K562 (cell line): ENCODE results near the gene RREB1. TPM values are rescaled to one million over a fixed set of nuclear protein-coding genes. Genes with fewer than 3 reads are reported as not detected.

Source experiments
- BHLHE40 ChIP-seq: IDR thresholded peaks from 2 replicates; pipeline ENCODE4 v1.6.1; 2011; ENCODE audit warnings: low read length, improper control_type of control experiment
- C11orf30 ChIP-seq: fragments of 450-650 bp; IDR thresholded peaks from 2 replicates; pipeline ENCODE4 v1.6.1; 2016; ENCODE audit warnings: low read depth, mild to moderate bottlenecking
- CBX3 ChIP-seq, 2 experiments: IDR thresholded peaks; 1 replicate in 1 of 2; 2 replicates in 1 of 2; pipeline ENCODE4 v1.6.1; 2012; ENCODE audit warnings: inconsistent platforms in 2 of 2, low read length in 2 of 2, borderline replicate concordance in 1 of 2, control low read depth in 1 of 2
- CREM ChIP-seq: IDR thresholded peaks from 2 replicates; pipeline ENCODE4 v1.6.1; 2014; ENCODE audit warnings: antibody characterized with exemption, low read depth
- CXXC5 ChIP-seq: fragments of 250-450 bp; sonication (Bioruptor Pico); IDR thresholded peaks from 2 replicates; pipeline ENCODE4 v1.8.0; 2022; ENCODE audit warnings: inconsistent platforms, mild to moderate bottlenecking, moderate library complexity
- ETV1 ChIP-seq: fragments of 450-650 bp; conservative IDR thresholded peaks from 2 replicates; pipeline ENCODE4 v1.6.1; 2016; ENCODE audit warnings: missing genetic modification characterization, control low read depth, low read depth, missing compliant biosample characterization
- FOXK1 ChIP-seq: sonication (generic); formaldehyde crosslinking; IDR thresholded peaks from 2 replicates; pipeline ENCODE4 v1.8.0; 2022; ENCODE audit warnings: missing genetic modification reagents, mild to moderate bottlenecking, borderline replicate concordance
- MYC ChIP-seq, 2 experiments: fragments of 250-450 bp in 1 of 2; sonication (Bioruptor Pico) in 1 of 2; IDR thresholded peaks; 2 replicates each; pipeline versions ENCODE4 v1.5.1 to v1.6.1; 2012 to 2021; ENCODE audit warnings: low read depth in 2 of 2, borderline replicate concordance in 1 of 2, improper control_type of control experiment in 1 of 2, low read length in 1 of 2, mild to moderate bottlenecking in 1 of 2, moderate library complexity in 1 of 2
- NR2C2 ChIP-seq, 2 experiments: fragments of 200-800 bp in 1 of 2; sonication (Bioruptor generic) in 1 of 2; sonication (generic) in 1 of 2; formaldehyde crosslinking in 1 of 2; IDR thresholded peaks; 2 replicates each; pipeline versions ENCODE4 v1.6.1 to v1.8.0; 2016 to 2022; ENCODE audit warnings: mild to moderate bottlenecking in 1 of 2, missing compliant biosample characterization in 1 of 2, missing genetic modification characterization in 1 of 2, missing genetic modification reagents in 1 of 2
- RNF2 ChIP-seq: sonication (generic); IDR thresholded peaks from 2 replicates; pipeline ENCODE4 v1.6.1; 2016
- ZNF232 ChIP-seq: sonication (generic); formaldehyde crosslinking; IDR thresholded peaks from 2 replicates; pipeline ENCODE4 v1.8.0; 2022; ENCODE audit warnings: mild to moderate bottlenecking, missing genetic modification reagents
- ZNF316 ChIP-seq: fragments of 450-650 bp; IDR thresholded peaks from 2 replicates; pipeline ENCODE4 v1.6.1; 2016
- ZNF384 ChIP-seq: IDR thresholded peaks from 2 replicates; pipeline ENCODE4 v1.6.1; 2012; ENCODE audit warnings: low read depth, low read length, improper control_type of control experiment
- ZNF507 ChIP-seq: conservative IDR thresholded peaks from 2 replicates; pipeline ENCODE4 v1.6.1; 2017; ENCODE audit warnings: missing genetic modification characterization, missing compliant biosample characterization
- polyA plus RNA-seq, 8 experiments: library from polyadenylated mRNA; depleted of rRNA in 4 of 8; stranded (reverse) in 5 of 8; unstranded in 3 of 8; fragments of >200 nt; fragmentation: Nextera tagmentation in 2 of 8; fragmentation: Illumina TruSeq in 1 of 8; extraction: Ambion mirVana in 2 of 8; extraction: Trizol in 1 of 8; gene quantifications; 2 replicates each; pipeline versions ENCODE4 v1.2.1 to v1.2.3, GENCODE V29; 2011 to 2014; ENCODE audit warnings: inconsistent platforms in 1 of 8, missing spikeins in 1 of 8
- total RNA-seq, 7 experiments: library from RNA; depleted of rRNA in 6 of 7; stranded (reverse); fragments of >200 nt in 6 of 7; fragmentation: Illumina TruSeq in 2 of 7; extraction: Trizol in 2 of 7; gene quantifications; 2 replicates each; pipeline versions ENCODE4 v1.2.1 to v1.2.3, GENCODE V29; 2011 to 2021; ENCODE audit warnings: low replicate concordance in 1 of 7
- TF ChIP-seq, protein P1 (sequence below): fragments of 250-450 bp; sonication (Bioruptor Pico); IDR thresholded peaks from 2 replicates; pipeline ENCODE4 v1.5.0; 2021
- TF ChIP-seq, protein P2 (sequence below): sonication (generic); formaldehyde crosslinking; IDR thresholded peaks from 2 replicates; pipeline ENCODE4 v1.9.0; 2022; ENCODE audit warnings: mild to moderate bottlenecking, missing genetic modification reagents
- TF ChIP-seq, protein P3 (sequence below): fragments of 450-650 bp; formaldehyde crosslinking; IDR thresholded peaks from 2 replicates; pipeline ENCODE4 v1.4.0; 2020; ENCODE audit warnings: mild to moderate bottlenecking

Gene RREB1
- total and polyA plus RNA-seq, 9 of the 15 experiments (the other 6 are each of a cell fraction or from before 2014, with no cell fraction given) = 3.3 to 64.2 (median 19.3) TPM

DNA sequence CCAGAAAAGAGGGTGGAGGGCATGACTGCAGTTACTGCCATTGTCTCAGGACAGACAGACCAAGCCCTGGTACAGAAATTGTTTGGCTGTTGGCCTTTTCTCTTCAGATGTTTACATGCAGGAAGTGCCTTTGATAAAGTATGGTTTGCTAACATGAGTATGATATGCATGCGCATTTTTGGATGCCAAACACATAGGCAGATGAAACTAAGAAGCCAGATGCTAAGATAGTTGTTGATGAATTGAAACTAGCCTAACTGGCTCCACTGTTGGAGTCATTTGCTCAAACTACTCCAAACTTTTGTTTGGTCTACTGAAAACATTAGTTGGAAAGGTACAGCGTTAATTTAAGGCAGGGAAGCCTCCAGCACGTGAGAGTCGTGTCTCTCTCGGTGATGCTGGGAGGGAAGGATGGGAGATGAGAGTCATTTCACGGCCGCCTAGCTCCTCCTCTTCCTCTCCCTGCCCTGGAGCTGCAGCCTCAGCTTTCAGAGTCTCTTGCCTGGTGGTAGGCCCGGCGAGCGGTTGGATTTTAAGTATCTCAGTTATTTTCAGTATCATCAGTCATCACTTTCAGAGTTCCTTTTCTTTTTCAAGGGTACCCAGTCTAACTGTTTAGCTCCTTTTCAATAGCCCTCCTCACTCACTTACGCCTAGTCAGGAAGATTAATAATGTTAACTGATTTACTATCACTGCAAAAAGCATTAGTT is 29.7 kb downstream of the RREB1 start (continued):
- TF ChIP-seq C11orf30 (peak; percentile 12; the same call in 1 of the 2 replicates), NR2C2 (CRISPR knock-in tag; IDR thresholded peaks at IDR 0.05) (0 out of 2 replicates have a peak, but pooled peaks have one; percentile 30), NR2C2 (tag; IDR thresholded peaks at IDR 0.05) (no peak; the same call in 1 of the 2 replicates), BHLHE40 (peak; percentile 95), CREM (peak; percentile 49; the same call in 1 of the 2 replicates), ETV1 (tag) (0 out of 2 replicates have a peak, but pooled peaks have one; percentile 4), ZNF316 (peak; percentile 20; the same call in 1 of the 2 replicates), ZNF507 (tag) (no peak), CXXC5 (CRISPR knock-in tag) (peak; percentile 49), MYC (IDR thresholded peaks at IDR 0.05; ENCODE audit: low read depth, low read length) (peak; percentile 43), MYC (CRISPR knock-in tag; IDR thresholded peaks at IDR 0.05; ENCODE audit: borderline replicate concordance, low read depth) (no peak), ZNF232 (CRISPR knock-in tag) (no peak), CBX3 (IDR thresholded peaks at IDR 0.05; ENCODE audit: borderline replicate concordance in 1 of 2, low read length in 2 of 2) (peak in 1 of 2 experiments; percentile 16; a peak in 1 of 3 replicates), RNF2 (0 out of 2 replicates have a peak, but pooled peaks have one; percentile 13), ZNF384 (no peak), FOXK1 (CRISPR knock-in tag) (peak; percentile 88; the same call in 1 of the 2 replicates)
- TF ChIP-seq, protein P1, sequence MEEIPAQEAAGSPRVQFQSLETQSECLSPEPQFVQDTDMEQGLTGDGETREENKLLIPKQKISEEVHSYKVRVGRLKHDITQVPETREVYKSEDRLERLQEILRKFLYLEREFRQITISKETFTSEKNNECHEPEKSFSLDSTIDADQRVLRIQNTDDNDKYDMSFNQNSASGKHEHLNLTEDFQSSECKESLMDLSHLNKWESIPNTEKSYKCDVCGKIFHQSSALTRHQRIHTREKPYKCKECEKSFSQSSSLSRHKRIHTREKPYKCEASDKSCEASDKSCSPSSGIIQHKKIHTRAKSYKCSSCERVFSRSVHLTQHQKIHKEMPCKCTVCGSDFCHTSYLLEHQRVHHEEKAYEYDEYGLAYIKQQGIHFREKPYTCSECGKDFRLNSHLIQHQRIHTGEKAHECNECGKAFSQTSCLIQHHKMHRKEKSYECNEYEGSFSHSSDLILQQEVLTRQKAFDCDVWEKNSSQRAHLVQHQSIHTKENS = no peak
- TF ChIP-seq, protein P2, sequence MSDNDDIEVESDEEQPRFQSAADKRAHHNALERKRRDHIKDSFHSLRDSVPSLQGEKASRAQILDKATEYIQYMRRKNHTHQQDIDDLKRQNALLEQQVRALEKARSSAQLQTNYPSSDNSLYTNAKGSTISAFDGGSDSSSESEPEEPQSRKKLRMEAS (CRISPR knock-in tag) = peak; percentile 63
- TF ChIP-seq, protein P3, sequence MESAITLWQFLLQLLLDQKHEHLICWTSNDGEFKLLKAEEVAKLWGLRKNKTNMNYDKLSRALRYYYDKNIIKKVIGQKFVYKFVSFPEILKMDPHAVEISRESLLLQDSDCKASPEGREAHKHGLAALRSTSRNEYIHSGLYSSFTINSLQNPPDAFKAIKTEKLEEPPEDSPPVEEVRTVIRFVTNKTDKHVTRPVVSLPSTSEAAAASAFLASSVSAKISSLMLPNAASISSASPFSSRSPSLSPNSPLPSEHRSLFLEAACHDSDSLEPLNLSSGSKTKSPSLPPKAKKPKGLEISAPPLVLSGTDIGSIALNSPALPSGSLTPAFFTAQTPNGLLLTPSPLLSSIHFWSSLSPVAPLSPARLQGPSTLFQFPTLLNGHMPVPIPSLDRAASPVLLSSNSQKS (CRISPR knock-in tag) = no peak
